K562 (cell line): ENCODE results near the gene SLITRK3. TPM values are rescaled to one million over a fixed set of nuclear protein-coding genes. Genes with fewer than 3 reads are reported as not detected.

ENCODE experiments used
- ATAC-seq: fragments of 200-7000 bp; cut with Tn5 transposase; 3 replicates; pipeline ENCODE4 v1.9.1; 2020; ENCODE audit warnings: moderate library complexity
- BruUV-seq: library from RNA; stranded (reverse); fragments of 400-500 nt; replicated peaks from 2 replicates; lab custom pipeline; 2021; lab: Mats Ljungman, UMichigan
- CTCF ChIA-PET: fragments of 300-600 bp; formaldehyde crosslinking; extraction: SDS; loops from one replicate; lab custom pipeline; 2021; ENCODE audit warnings: low intra/inter-chr PET ratio; lab: Yijun Ruan, JAX
- POLR2A ChIA-PET: fragments of 300-600, 350-650 bp; sonication (Branson Sonifier 250); formaldehyde crosslinking; extraction: SDS; loops from one replicate; lab custom pipeline; 2021; ENCODE audit warnings: antibody characterized with exemption, inconsistent platforms; lab: Yijun Ruan, JAX
- DNase-seq, 4 experiments: peaks; one replicate each; pipeline versions ENCODE4 v3.0.0 to v3.0.0-alpha.2; 2011 to 2018; ENCODE audit warnings: low spot score in 3 of 4, mixed read lengths in 3 of 4; ENCODE audit errors: extremely low read depth in 1 of 4
- FAIRE-seq: peaks from 2 replicates; lab custom pipeline; 2011; peaks lifted over from hg19 to GRCh38; lab: Jason Lieb, UNC
- H2AFZ ChIP-seq: 2 replicates; pipeline ENCODE4 v1.6.0; 2011; ENCODE audit warnings: low read depth, low read length, control low read depth, inconsistent platforms
- H3K27ac ChIP-seq: fragments of 200-600 bp; 3 replicates; pipeline ENCODE4 v1.8.0; 2011; ENCODE audit warnings: low read depth, mild to moderate bottlenecking, control low read depth, inconsistent platforms, low read length, moderate library complexity, mixed read lengths; ENCODE audit errors: extremely low read depth
- H3K27me3 ChIP-seq, 2 experiments: fragments of 300-600 bp in 1 of 2; 2 replicates in 1 of 2; 3 replicates in 1 of 2; pipeline versions ENCODE4 v1.6.0 to v1.8.0; 2011; ENCODE audit warnings: inconsistent platforms in 2 of 2, low read length in 2 of 2, mild to moderate bottlenecking in 1 of 2, mixed read lengths in 1 of 2, moderate library complexity in 1 of 2; ENCODE audit not compliant: control insufficient read depth in 2 of 2, insufficient read depth in 2 of 2
- H3K36me3 ChIP-seq: fragments of 300-600 bp; 3 replicates; pipeline ENCODE4 v1.8.0; 2011; ENCODE audit warnings: mild to moderate bottlenecking, low read length, inconsistent platforms; ENCODE audit not compliant: control insufficient read depth, insufficient read depth
- H3K4me1 ChIP-seq, 2 experiments: fragments of 200-600 bp in 1 of 2; replicated peaks in 1 of 2; 2 replicates in 1 of 2; 3 replicates in 1 of 2; pipeline versions ENCODE4 v1.5.1 to v1.8.0; 2011; ENCODE audit warnings: inconsistent platforms in 2 of 2, low read length in 2 of 2, mild to moderate bottlenecking in 1 of 2, mixed read lengths in 1 of 2, moderate library complexity in 1 of 2; ENCODE audit not compliant: control insufficient read depth in 2 of 2, insufficient read depth in 2 of 2
- H3K4me2 ChIP-seq: 2 replicates; pipeline ENCODE4 v1.6.1; 2011; ENCODE audit warnings: low read length, control low read depth, inconsistent platforms, mixed read lengths; ENCODE audit not compliant: insufficient read depth
- H3K4me3 ChIP-seq: fragments of 200-600 bp; sonication (generic), shearing (Covaris generic); 2 replicates; pipeline ENCODE4 v1.5.1; 2016; ENCODE audit warnings: control low read depth, inconsistent platforms
- H3K79me2 ChIP-seq: fragments of 200-600 bp; 3 replicates; pipeline ENCODE4 v1.8.0; 2011; ENCODE audit warnings: low read length, inconsistent platforms; ENCODE audit not compliant: control insufficient read depth, insufficient read depth
- H3K9ac ChIP-seq, 2 experiments: 2 replicates each; pipeline versions ENCODE4 v1.6.0 to v1.6.1; 2011; ENCODE audit warnings: low read depth in 2 of 2, low read length in 2 of 2, control low read depth in 1 of 2, inconsistent platforms in 1 of 2, mild to moderate bottlenecking in 1 of 2, mixed read lengths in 1 of 2; ENCODE audit not compliant: insufficient read depth in 1 of 2
- H3K9me1 ChIP-seq: one replicate; pipeline ENCODE4 v1.6.0; 2011; ENCODE audit warnings: inconsistent platforms, mild to moderate bottlenecking, low read length, moderate library complexity; ENCODE audit not compliant: control insufficient read depth, insufficient read depth
- H3K9me3 ChIP-seq: replicated peaks from 2 replicates; pipeline ENCODE4 v1.5.1; 2011; ENCODE audit warnings: low read depth, low read length, inconsistent platforms; ENCODE audit not compliant: control insufficient read depth, insufficient read depth
- H4K20me1 ChIP-seq: replicated peaks from 2 replicates; pipeline ENCODE4 v1.6.1; 2011; ENCODE audit warnings: low read length, inconsistent platforms, mixed read lengths; ENCODE audit not compliant: control insufficient read depth, insufficient read depth
- FOS ChIP-seq: IDR thresholded peaks from 3 replicates; pipeline ENCODE4 v1.6.1; 2011; ENCODE audit not compliant: insufficient read length; ENCODE audit errors: extremely low read depth
- MCM5 ChIP-seq: fragments of 450-650 bp; IDR thresholded peaks from 2 replicates; pipeline ENCODE4 v1.6.1; 2016; ENCODE audit warnings: low read depth
- MTF1 ChIP-seq: fragments of 250-450 bp; sonication (Bioruptor Pico); IDR thresholded peaks from 2 replicates; pipeline ENCODE4 v1.9.0; 2021; ENCODE audit warnings: moderate library complexity, mild to moderate bottlenecking, inconsistent platforms, borderline replicate concordance
- NUFIP1 ChIP-seq: fragments of 450-650 bp; IDR thresholded peaks from 2 replicates; pipeline ENCODE4 v1.6.1; 2018; ENCODE audit not compliant: partially characterized antibody
- SMAD3 ChIP-seq: fragments of 450-650 bp; formaldehyde crosslinking; conservative IDR thresholded peaks from 2 replicates; pipeline ENCODE4 v1.4.0; 2020; ENCODE audit warnings: mild to moderate bottlenecking
- ZNF239 ChIP-seq: fragments of 250-450 bp; sonication (Bioruptor Pico); IDR thresholded peaks from 2 replicates; pipeline ENCODE4 v1.4.0; 2020; ENCODE audit warnings: mild to moderate bottlenecking
- WGBS: fragments of 100-300 bp; shearing (Covaris generic); methylation state at CpG from one replicate; pipeline ENCODE4 v1.1.6; 2016; ENCODE audit warnings: low coverage, mixed read lengths; ENCODE audit not compliant: insufficient coverage; ENCODE audit errors: missing lambda C conversion rate; 5-methylcytosine and 5-hydroxymethylcytosine counted together
- in situ Hi-C: fragments of 300-500 bp; cut with MboI; formaldehyde crosslinking; loops from 4 replicates; pipeline ENCODE4 v1.15.0; 2018; ENCODE audit warnings: inconsistent platforms, mixed read lengths
- intact Hi-C: fragments of 100-400 bp; cut with micrococcal nuclease; formaldehyde crosslinking; loops from 2 replicates; pipeline ENCODE4 v1.14.2; 2022
- polyA plus RNA-seq, 8 experiments: library from polyadenylated mRNA; depleted of rRNA in 4 of 8; stranded (reverse) in 5 of 8; unstranded in 3 of 8; fragments of >200 nt; fragmentation: Nextera tagmentation in 2 of 8; fragmentation: Illumina TruSeq in 1 of 8; extraction: Ambion mirVana in 2 of 8; extraction: Trizol in 1 of 8; gene quantifications; 2 replicates each; pipeline versions ENCODE4 v1.2.1 to v1.2.3, GENCODE V29; 2011 to 2014; ENCODE audit warnings: inconsistent platforms in 1 of 8, missing spikeins in 1 of 8
- total RNA-seq, 7 experiments: library from RNA; depleted of rRNA in 6 of 7; stranded (reverse); fragments of >200 nt in 6 of 7; fragmentation: Illumina TruSeq in 2 of 7; extraction: Trizol in 2 of 7; gene quantifications; 2 replicates each; pipeline versions ENCODE4 v1.2.1 to v1.2.3, GENCODE V29; 2011 to 2021; ENCODE audit warnings: low replicate concordance in 1 of 7
- TF ChIP-seq, protein P1 (sequence below): IDR thresholded peaks from 2 replicates; pipeline ENCODE4 v1.6.1; 2016; ENCODE audit warnings: missing genetic modification characterization, missing compliant biosample characterization
- TF ChIP-seq, protein P2 (sequence below): sonication (generic); formaldehyde crosslinking; IDR thresholded peaks from 2 replicates; pipeline ENCODE4 v1.8.1; 2023; ENCODE audit warnings: mild to moderate bottlenecking, missing genetic modification reagents
- TF ChIP-seq, protein P3 (sequence below): sonication (generic); formaldehyde crosslinking; IDR thresholded peaks from 2 replicates; pipeline ENCODE4 v1.8.0; 2023; ENCODE audit warnings: mild to moderate bottlenecking, missing genetic modification reagents

The SLITRK3 gene
- total and polyA plus RNA-seq, 9 of the 15 experiments (the other 6 are each of a cell fraction or from before 2014, with no cell fraction given): not detected

DNA sequence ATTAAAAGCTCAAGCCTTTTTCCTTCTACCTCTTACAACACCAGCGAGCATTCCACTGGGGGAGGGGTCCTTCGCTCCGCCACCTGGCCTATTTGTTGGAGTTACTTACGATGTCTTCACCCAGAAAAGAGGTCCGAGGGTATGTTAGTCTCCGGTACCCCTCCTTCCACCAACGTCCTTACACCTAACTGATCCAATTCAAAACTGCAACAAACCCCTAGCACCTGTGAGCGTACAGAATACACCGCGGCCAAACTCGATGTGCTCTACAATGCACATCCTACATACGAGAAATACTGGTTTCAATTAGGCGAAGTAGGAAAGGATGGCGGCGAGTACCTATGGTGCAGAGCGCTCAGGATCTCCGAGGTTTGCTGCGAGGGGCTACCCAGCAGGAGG lies 944 bp downstream of the SLITRK3 start:
- FAIRE-seq: no peak
- H3K27me3 ChIP-seq: no peaks in the 10 kb centered on the region; a peak in 1 of 5 replicates
- BruUV-seq: no TSS peak
- TF ChIP-seq SMAD3 (CRISPR knock-in tag) (no peak), NUFIP1 (no peak), MCM5 (no peak), MTF1 (CRISPR knock-in tag) (no peak), FOS (no peak), ZNF239 (CRISPR knock-in tag) (no peak)
- TF ChIP-seq, protein P1, sequence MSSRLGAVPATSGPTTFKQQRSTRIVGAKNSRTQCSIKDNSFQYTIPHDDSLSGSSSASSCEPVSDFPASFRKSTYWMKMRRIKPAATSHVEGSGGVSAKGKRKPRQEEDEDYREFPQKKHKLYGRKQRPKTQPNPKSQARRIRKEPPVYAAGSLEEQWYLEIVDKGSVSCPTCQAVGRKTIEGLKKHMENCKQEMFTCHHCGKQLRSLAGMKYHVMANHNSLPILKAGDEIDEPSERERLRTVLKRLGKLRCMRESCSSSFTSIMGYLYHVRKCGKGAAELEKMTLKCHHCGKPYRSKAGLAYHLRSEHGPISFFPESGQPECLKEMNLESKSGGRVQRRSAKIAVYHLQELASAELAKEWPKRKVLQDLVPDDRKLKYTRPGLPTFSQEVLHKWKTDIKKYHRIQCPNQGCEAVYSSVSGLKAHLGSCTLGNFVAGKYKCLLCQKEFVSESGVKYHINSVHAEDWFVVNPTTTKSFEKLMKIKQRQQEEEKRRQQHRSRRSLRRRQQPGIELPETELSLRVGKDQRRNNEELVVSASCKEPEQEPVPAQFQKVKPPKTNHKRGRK: no peak
- TF ChIP-seq, protein P2, sequence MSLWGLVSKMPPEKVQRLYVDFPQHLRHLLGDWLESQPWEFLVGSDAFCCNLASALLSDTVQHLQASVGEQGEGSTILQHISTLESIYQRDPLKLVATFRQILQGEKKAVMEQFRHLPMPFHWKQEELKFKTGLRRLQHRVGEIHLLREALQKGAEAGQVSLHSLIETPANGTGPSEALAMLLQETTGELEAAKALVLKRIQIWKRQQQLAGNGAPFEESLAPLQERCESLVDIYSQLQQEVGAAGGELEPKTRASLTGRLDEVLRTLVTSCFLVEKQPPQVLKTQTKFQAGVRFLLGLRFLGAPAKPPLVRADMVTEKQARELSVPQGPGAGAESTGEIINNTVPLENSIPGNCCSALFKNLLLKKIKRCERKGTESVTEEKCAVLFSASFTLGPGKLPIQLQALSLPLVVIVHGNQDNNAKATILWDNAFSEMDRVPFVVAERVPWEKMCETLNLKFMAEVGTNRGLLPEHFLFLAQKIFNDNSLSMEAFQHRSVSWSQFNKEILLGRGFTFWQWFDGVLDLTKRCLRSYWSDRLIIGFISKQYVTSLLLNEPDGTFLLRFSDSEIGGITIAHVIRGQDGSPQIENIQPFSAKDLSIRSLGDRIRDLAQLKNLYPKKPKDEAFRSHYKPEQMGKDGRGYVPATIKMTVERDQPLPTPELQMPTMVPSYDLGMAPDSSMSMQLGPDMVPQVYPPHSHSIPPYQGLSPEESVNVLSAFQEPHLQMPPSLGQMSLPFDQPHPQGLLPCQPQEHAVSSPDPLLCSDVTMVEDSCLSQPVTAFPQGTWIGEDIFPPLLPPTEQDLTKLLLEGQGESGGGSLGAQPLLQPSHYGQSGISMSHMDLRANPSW (CRISPR knock-in tag): no peak
- TF ChIP-seq, protein P3, sequence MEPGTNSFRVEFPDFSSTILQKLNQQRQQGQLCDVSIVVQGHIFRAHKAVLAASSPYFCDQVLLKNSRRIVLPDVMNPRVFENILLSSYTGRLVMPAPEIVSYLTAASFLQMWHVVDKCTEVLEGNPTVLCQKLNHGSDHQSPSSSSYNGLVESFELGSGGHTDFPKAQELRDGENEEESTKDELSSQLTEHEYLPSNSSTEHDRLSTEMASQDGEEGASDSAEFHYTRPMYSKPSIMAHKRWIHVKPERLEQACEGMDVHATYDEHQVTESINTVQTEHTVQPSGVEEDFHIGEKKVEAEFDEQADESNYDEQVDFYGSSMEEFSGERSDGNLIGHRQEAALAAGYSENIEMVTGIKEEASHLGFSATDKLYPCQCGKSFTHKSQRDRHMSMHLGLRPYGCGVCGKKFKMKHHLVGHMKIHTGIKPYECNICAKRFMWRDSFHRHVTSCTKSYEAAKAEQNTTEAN: no peak

More for the DNA sequence above, 944 bp downstream of the SLITRK3 start:
- intact Hi-C loops (no loop called here), in situ Hi-C loops (no loop called here)
- DNase-seq (no peak), ATAC-seq (no peak)
- no peaks in the 10 kb centered on the region for H3K9me1 ChIP-seq
- no peaks in the 10 kb centered on the region for H3K79me2 ChIP-seq
- H3K9ac ChIP-seq: no peak overlapping the region
- no peak overlapping the region for H3K4me2 ChIP-seq
- no peak overlapping the region for H2AFZ ChIP-seq
- POLR2A ChIA-PET: no interaction called here
- H3K4me3 ChIP-seq: no peak overlapping the region
- H3K9me3 ChIP-seq: no peaks in the 10 kb centered on the region
- no peaks in the 10 kb centered on the region for H3K36me3 ChIP-seq
- H3K4me1 ChIP-seq: no peaks in the 10 kb centered on the region
- H4K20me1 ChIP-seq: no peaks in the 10 kb centered on the region
- CTCF ChIA-PET: no interaction called here
- 15% methylated on average over 18 of the region's 18 CpGs for WGBS
- no peak overlapping the region for H3K27ac ChIP-seq
